Lower leg skin (tissue), 4 donors: ENCODE measurements around the gene CD46. TPM values are rescaled to one million over a fixed set of nuclear protein-coding genes. Genes with fewer than 3 reads are reported as not detected.

Source experiments
- DNase-seq, 2 donors: peaks; one replicate each; pipeline ENCODE4 v3.0.0-alpha.2; 2019; ENCODE audit warnings: low spot score in 2 of 2
- H3K4me3 ChIP-seq: fragments of 200-600 bp; sonication (generic); 2 replicates; pipeline ENCODE4 v1.5.1; 2017; ENCODE audit warnings: mild to moderate bottlenecking, low read depth; ENCODE audit not compliant: poor library complexity, severe bottlenecking
- CTCF ChIP-seq, 3 donors: fragments of 450-650 bp; IDR thresholded peaks; one replicate each; pipeline ENCODE4 v1.5.1; 2016; ENCODE audit warnings: antibody characterized with exemption in 3 of 3, mild to moderate bottlenecking in 3 of 3, moderate library complexity in 2 of 3
- POLR2A ChIP-seq, 2 donors: fragments of 450-650 bp; IDR thresholded peaks; one replicate each; pipeline ENCODE4 v1.6.1; 2016 to 2017; ENCODE audit warnings: antibody characterized with exemption in 2 of 2, mild to moderate bottlenecking in 1 of 2, moderate library complexity in 1 of 2
- WGBS, 2 donors: methylation state at CpG; one replicate each; pipeline ENCODE4 v1.1.5; 2018; 5-methylcytosine and 5-hydroxymethylcytosine counted together
- intact Hi-C: fragments of 100-400 bp; cut with DNase I; formaldehyde crosslinking; loops from one replicate; pipeline ENCODE4 v1.15.0; 2023; ENCODE audit warnings: low total_unique reads
- total RNA-seq, 4 donors: library from RNA; depleted of rRNA; stranded (reverse); fragments of >200 nt; gene quantifications; one replicate each; pipeline ENCODE4 v1.1.0, GENCODE V29; 2016

The CD46 gene
- total RNA-seq, 4 donors from 2014 or later = 63.3 to 89.4 (median 76.2) TPM

GRCh38 chr1:207806531-207807325, 54.9 kb downstream of the CD46 start:
- intact Hi-C loops = no loop called here
- no peak overlapping the region for H3K4me3 ChIP-seq
- TF ChIP-seq CTCF (IDR thresholded peaks at IDR 0.05) (no peak), POLR2A (IDR thresholded peaks at IDR 0.05) (no peak)
- no peak for DNase-seq
- WGBS, 2 donors = 81 to 84% methylated on average over 11 of the region's 11 CpGs

- intact Hi-C loops = no loop called here
- no peak for DNase-seq
- TF ChIP-seq CTCF (IDR thresholded peaks at IDR 0.05) (no peak), POLR2A (IDR thresholded peaks at IDR 0.05) (no peak)
- H3K4me3 ChIP-seq = no peak overlapping the region
- WGBS, 2 donors = 50 to 88% methylated on average over 1 of the region's 1 CpG
Measured at GRCh38 chr1:207807326-207807689, 55.5 kb downstream of the CD46 start.

GRCh38 chr1:207807690-207808321, 56.0 kb downstream of the CD46 start:
- 44 to 52% methylated on average over 13 of the region's 13 CpGs for WGBS, 2 donors
- intact Hi-C loops = no loop called here
- H3K4me3 ChIP-seq = no peak overlapping the region
- TF ChIP-seq POLR2A (IDR thresholded peaks at IDR 0.05) = no peak
- TF ChIP-seq CTCF (IDR thresholded peaks at IDR 0.05) = no peak
- DNase-seq = no peak

DNA sequence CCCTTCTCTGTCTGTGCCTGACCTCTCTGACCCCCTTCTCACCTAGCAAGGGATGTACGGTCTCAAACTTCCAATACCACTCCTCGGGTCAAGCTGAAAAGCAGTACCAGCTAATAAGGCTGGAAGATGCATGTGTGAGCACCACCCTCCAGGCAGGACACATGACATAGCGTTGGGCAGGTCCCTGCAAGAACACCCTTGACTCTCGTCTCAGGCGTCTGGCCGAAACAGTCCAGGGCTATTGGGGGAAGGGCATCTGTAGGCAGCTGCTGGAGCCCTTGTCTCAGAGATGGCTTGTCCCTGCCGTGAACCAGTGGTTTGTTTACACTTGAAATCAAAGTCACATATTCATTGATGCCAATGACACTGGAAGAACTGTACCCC, 56.5 kb downstream of the CD46 start:
- TF ChIP-seq POLR2A (IDR thresholded peaks at IDR 0.05) (no peak), CTCF (IDR thresholded peaks at IDR 0.05) (no peak)
- no peak for DNase-seq
- intact Hi-C loops = no loop called here
- WGBS, 2 donors = 38 to 56% methylated on average over 5 to 7 of the region's 7 CpGs
- H3K4me3 ChIP-seq = no peak overlapping the region

DNA sequence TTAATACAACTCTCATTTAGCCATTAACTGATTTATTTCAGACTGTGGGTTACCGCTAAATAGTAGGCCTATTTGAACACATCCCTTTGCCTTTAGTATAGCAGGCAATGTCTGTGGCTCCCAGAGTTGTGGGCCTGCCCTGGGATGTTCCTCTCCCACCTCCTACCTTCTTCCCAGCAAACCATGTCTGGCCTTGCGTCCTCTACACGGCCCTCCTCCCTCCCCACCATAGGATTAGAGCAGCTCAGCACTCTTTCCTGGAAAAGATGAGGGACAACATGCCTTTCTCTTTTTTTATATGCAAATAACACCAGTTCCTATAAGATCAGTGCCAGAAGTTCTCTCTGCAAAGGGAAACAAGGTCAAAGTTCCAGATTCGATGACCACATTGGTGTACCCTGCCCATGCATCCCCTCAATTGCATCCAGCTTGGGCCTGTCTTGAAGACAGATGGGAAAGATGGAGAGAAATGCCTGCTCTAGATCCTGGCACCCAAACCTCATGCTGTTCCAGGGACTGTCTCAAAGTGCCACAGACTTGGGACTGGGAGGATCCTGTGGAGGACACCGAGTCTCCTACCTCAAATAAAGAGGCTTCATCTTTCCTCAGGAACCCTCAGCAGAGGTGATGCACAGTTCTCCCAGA, 57.2 kb downstream of the CD46 start:
- TF ChIP-seq POLR2A (IDR thresholded peaks at IDR 0.05) = no peak
- TF ChIP-seq CTCF (IDR thresholded peaks at IDR 0.05) = no peak
- no peak overlapping the region for H3K4me3 ChIP-seq
- no peak for DNase-seq
- 75 to 80% methylated on average over 5 of the region's 5 CpGs for WGBS, 2 donors
- intact Hi-C loops = no loop called here
